ENCODE measurements around the gene RPS6KA2. TPM values are rescaled to one million over a fixed set of nuclear protein-coding genes. Genes with fewer than 3 reads are reported as not detected.

The RPS6KA2 gene
- polyA plus RNA-seq, 1 donor (not counting 4 experiments of a cell fraction or from before 2014, with no cell fraction given) = 8.2 TPM

DNA sequence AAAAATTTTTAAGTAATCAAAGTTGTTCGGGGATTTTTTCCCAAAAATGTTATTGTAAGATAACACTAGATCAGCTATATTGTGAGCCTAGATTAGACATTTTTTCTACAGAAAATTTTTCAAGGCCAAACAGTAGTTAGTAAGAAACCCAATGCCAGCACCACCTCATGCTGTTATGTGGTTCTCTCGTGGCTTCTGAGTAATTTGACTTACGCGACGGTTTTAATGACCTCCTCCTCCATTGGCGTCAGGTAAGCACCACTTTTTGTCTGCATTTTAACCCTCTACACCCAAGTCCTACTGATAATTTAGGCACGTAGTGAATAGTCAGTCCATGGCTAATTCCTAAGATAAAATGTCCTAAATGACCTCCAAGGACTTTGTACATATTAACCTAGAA lies 9.7 kb downstream of the RPS6KA2 start:
- FAIRE-seq = no peak
- no peak for DNase-seq (ENCODE audit: low read depth, low spot score)
- no peak overlapping the region for H3K4me2 ChIP-seq (ENCODE audit: control insufficient read depth, extremely low read depth, insufficient read depth, low read depth, low read length)
- peaks cover 33% of the 10 kb centered on the region for H3K4me1 ChIP-seq (ENCODE audit: control insufficient read depth, extremely low read depth, insufficient read depth, low read length)
- TF ChIP-seq, protein P1, sequence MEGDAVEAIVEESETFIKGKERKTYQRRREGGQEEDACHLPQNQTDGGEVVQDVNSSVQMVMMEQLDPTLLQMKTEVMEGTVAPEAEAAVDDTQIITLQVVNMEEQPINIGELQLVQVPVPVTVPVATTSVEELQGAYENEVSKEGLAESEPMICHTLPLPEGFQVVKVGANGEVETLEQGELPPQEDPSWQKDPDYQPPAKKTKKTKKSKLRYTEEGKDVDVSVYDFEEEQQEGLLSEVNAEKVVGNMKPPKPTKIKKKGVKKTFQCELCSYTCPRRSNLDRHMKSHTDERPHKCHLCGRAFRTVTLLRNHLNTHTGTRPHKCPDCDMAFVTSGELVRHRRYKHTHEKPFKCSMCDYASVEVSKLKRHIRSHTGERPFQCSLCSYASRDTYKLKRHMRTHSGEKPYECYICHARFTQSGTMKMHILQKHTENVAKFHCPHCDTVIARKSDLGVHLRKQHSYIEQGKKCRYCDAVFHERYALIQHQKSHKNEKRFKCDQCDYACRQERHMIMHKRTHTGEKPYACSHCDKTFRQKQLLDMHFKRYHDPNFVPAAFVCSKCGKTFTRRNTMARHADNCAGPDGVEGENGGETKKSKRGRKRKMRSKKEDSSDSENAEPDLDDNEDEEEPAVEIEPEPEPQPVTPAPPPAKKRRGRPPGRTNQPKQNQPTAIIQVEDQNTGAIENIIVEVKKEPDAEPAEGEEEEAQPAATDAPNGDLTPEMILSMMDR (optimal IDR thresholded peaks at IDR 0.05 in 1 of 3, IDR thresholded peaks at IDR 0.05 in 1 of 3, conservative IDR thresholded peaks at IDR 0.05 in 1 of 3; ENCODE audit: extremely low read depth in 1 of 3, insufficient read depth in 2 of 3, low read length in 3 of 3) = no peak
- TF ChIP-seq EZH2 (IDR thresholded peaks at IDR 0.05; ENCODE audit: low read length) = no peak
- no peaks in the 10 kb centered on the region for H3K9me1 ChIP-seq (ENCODE audit: control insufficient read depth, extremely low read depth, insufficient read depth, low read length)
- H3K27ac ChIP-seq (ENCODE audit: control insufficient read depth, insufficient read depth, low read length) = no peak overlapping the region
- H3K9me3 ChIP-seq (ENCODE audit: control insufficient read depth, low read depth, low read length) = no peaks in the 10 kb centered on the region
- H3K4me3 ChIP-seq (ENCODE audit: control insufficient read depth in 2 of 3, extremely low read depth in 1 of 3, insufficient read depth in 2 of 3, low read depth in 1 of 3, low read length in 3 of 3) = no peak overlapping the region
- no peaks in the 10 kb centered on the region for H4K20me1 ChIP-seq (ENCODE audit: control insufficient read depth, extremely low read depth, insufficient read depth, low read length)
- no peaks in the 10 kb centered on the region for H3K79me2 ChIP-seq (ENCODE audit: control insufficient read depth, insufficient read depth, low read length)
- H3K9ac ChIP-seq (ENCODE audit: control insufficient read depth, extremely low read depth, insufficient read depth, low read length) = no peak overlapping the region
- H2AFZ ChIP-seq (ENCODE audit: control insufficient read depth, low read length) = no peak overlapping the region
- peaks cover 4 to 8% of the 10 kb centered on the region in 2 experiments for H3K36me3 ChIP-seq (ENCODE audit: control insufficient read depth in 2 of 2, extremely low read depth in 1 of 2, insufficient read depth in 2 of 2, low read length in 2 of 2)
- H3K27me3 ChIP-seq (ENCODE audit: control insufficient read depth, extremely low read depth, insufficient read depth, low read length) = no peaks in the 10 kb centered on the region
- dilution Hi-C loops (cut with MboI; ENCODE audit: extremely low pct_ligation_motif_present, low sequenced_read_pairs) = no loop called here

DNA sequence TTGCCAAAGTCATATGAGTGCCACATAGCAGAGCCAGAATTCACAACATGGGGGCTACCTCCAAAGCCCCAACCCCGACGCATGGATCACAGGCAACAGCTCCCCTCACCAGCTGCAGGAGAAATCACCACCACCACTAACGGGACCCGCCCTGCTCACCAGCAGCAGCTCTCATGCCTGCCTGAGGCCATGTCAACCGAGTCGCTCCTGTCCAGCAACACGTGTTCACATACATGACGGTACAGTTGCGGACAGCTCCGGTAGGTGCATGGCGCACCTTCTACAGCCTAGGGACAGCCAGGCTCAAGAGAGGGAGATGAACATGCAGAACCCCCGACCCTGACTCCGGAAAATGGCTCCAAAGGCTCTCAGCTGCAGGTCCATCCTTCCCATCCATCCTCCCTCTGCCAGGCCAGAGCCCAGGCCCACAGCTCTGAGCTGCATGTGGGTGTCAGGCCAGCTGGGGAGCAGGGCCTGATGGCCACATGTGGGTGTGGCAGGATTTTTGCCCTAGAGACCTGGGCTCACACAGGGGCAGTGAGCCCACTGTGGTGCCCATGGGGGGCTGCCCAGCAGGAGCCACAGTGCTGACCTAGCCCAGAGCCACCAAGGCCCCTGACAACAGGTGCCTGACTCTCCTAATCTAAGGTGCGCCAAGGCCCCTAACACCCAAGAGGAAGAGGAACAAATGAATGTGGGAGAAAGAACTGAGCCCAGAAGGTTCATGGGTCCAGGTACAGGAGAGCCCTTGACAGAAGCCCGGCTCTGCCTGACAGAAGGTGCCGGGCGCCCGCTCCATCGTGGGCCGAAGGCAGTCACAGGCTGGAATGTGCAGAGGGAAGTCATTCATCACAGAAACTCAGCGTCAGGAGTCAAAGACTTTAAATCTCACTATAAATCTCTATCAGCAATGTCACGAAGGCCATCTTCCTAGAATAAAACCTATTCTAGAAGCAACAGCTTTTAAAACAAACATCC lies 10.5 kb downstream of the RPS6KA2 start:
- Histone ChIP-seq H3K9me1 (ENCODE audit: control insufficient read depth, extremely low read depth, insufficient read depth, low read length) (no peaks in the 10 kb centered on the region), H3K9ac (ENCODE audit: control insufficient read depth, extremely low read depth, insufficient read depth, low read length) (no peak overlapping the region), H3K4me2 (ENCODE audit: control insufficient read depth, extremely low read depth, insufficient read depth, low read depth, low read length) (no peak overlapping the region), H3K36me3 (ENCODE audit: control insufficient read depth in 2 of 2, extremely low read depth in 1 of 2, insufficient read depth in 2 of 2, low read length in 2 of 2) (peaks cover 4 to 8% of the 10 kb centered on the region in 2 experiments), H4K20me1 (ENCODE audit: control insufficient read depth, extremely low read depth, insufficient read depth, low read length) (no peaks in the 10 kb centered on the region), H3K4me3 (ENCODE audit: control insufficient read depth in 2 of 3, extremely low read depth in 1 of 3, insufficient read depth in 2 of 3, low read depth in 1 of 3, low read length in 3 of 3) (no peak overlapping the region), H3K4me1 (ENCODE audit: control insufficient read depth, extremely low read depth, insufficient read depth, low read length) (peaks cover 29% of the 10 kb centered on the region), H2AFZ (ENCODE audit: control insufficient read depth, low read length) (no peak overlapping the region), H3K79me2 (ENCODE audit: control insufficient read depth, insufficient read depth, low read length) (no peaks in the 10 kb centered on the region), H3K27me3 (ENCODE audit: control insufficient read depth, extremely low read depth, insufficient read depth, low read length) (no peaks in the 10 kb centered on the region), H3K9me3 (ENCODE audit: control insufficient read depth, low read depth, low read length) (no peaks in the 10 kb centered on the region), H3K27ac (ENCODE audit: control insufficient read depth, insufficient read depth, low read length) (no peak overlapping the region)
- no peak for FAIRE-seq
- no peak for TF ChIP-seq EZH2 (IDR thresholded peaks at IDR 0.05; ENCODE audit: low read length)
- TF ChIP-seq, protein P1 (optimal IDR thresholded peaks at IDR 0.05 in 1 of 3, IDR thresholded peaks at IDR 0.05 in 1 of 3, conservative IDR thresholded peaks at IDR 0.05 in 1 of 3; ENCODE audit: extremely low read depth in 1 of 3, insufficient read depth in 2 of 3, low read length in 3 of 3) = no peak
- dilution Hi-C loops (cut with MboI; ENCODE audit: extremely low pct_ligation_motif_present, low sequenced_read_pairs) = no loop called here
- DNase-seq (ENCODE audit: low read depth, low spot score) = no peak
